CD4-positive, alpha-beta T cell (primary cell): Measurements from ENCODE around the gene MTRF1. TPM values are rescaled to one million over a fixed set of nuclear protein-coding genes. Genes with fewer than 3 reads are reported as not detected.

ENCODE experiments used
- ATAC-seq: fragments of 200-7000 bp; cut with Tn5 transposase; one replicate; pipeline ENCODE4 v1.10.0; 2022; ENCODE audit warnings: mild to moderate bottlenecking; ENCODE audit not compliant: poor library complexity
- CTCF ChIA-PET: fragments of 350-600 bp; sonication (Branson Sonifier 250); formaldehyde crosslinking; loops from one replicate; lab custom pipeline; 2021; ENCODE audit warnings: antibody characterized with exemption, inconsistent platforms; lab: Charles Lee
- POLR2A ChIA-PET: fragments of 350-600 bp; sonication (Branson Sonifier 250); formaldehyde crosslinking; loops from one replicate; lab custom pipeline; 2021; ENCODE audit warnings: antibody characterized with exemption, inconsistent platforms; lab: Charles Lee
- DNase-seq, 14 experiments: peaks; one replicate each; pipeline ENCODE4 v3.0.0-alpha.2; 2013 to 2020; ENCODE audit warnings: mixed read lengths in 2 of 14
- H3K27ac ChIP-seq, 2 donors: one replicate each; pipeline versions ENCODE4 v1.5.1 to v1.7.0; 2013; ENCODE audit warnings: low read length in 2 of 2, low read depth in 1 of 2, mild to moderate bottlenecking in 1 of 2
- H3K27me3 ChIP-seq, 2 experiments: 1 replicate in 1 of 2; 2 replicates in 1 of 2; pipeline versions ENCODE4 v1.6.1 to v1.7.0; 2013; ENCODE audit warnings: low read length in 2 of 2, control low read depth in 1 of 2, mild to moderate bottlenecking in 1 of 2, moderate library complexity in 1 of 2; ENCODE audit not compliant: insufficient read depth in 2 of 2, control insufficient read depth in 1 of 2
- H3K36me3 ChIP-seq: one replicate; pipeline ENCODE4 v1.6.1; 2013; ENCODE audit warnings: low read length, control low read depth; ENCODE audit not compliant: insufficient read depth
- H3K4me1 ChIP-seq: one replicate; pipeline ENCODE4 v1.6.1; 2013; ENCODE audit warnings: low read length, control low read depth; ENCODE audit not compliant: insufficient read depth
- H3K4me3 ChIP-seq: one replicate; pipeline ENCODE4 v1.5.1; 2013; ENCODE audit warnings: mild to moderate bottlenecking, low read length, moderate library complexity
- H3K9me3 ChIP-seq, 2 experiments: 1 replicate in 1 of 2; 2 replicates in 1 of 2; pipeline versions ENCODE4 v1.6.1 to v1.7.0; 2013; ENCODE audit warnings: low read length in 2 of 2, mild to moderate bottlenecking in 2 of 2, control low read depth in 1 of 2, moderate library complexity in 1 of 2; ENCODE audit not compliant: control insufficient read depth in 1 of 2, insufficient read depth in 1 of 2
- H3K27ac Mint-ChIP-seq: one replicate; pipeline ENCODE4 v1.8.0; 2020; ENCODE audit warnings: mixed read lengths
- H3K27me3 Mint-ChIP-seq: one replicate; pipeline ENCODE4 v1.8.0; 2021; ENCODE audit warnings: mixed read lengths
- H3K36me3 Mint-ChIP-seq: one replicate; pipeline ENCODE4 v1.8.0; 2021; ENCODE audit warnings: low read depth, mixed read lengths
- H3K4me1 Mint-ChIP-seq: one replicate; pipeline ENCODE4 v1.8.0; 2021; ENCODE audit warnings: low read depth, mixed read lengths
- H3K4me3 Mint-ChIP-seq: one replicate; pipeline ENCODE4 v1.8.0; 2020; ENCODE audit warnings: mild to moderate bottlenecking, mixed read lengths
- H3K9me3 Mint-ChIP-seq: one replicate; pipeline ENCODE4 v1.8.0; 2020; ENCODE audit warnings: mixed read lengths
- intact Hi-C, 2 experiments: fragments of 100-400 bp; cut with DNase I in 1 of 2; cut with micrococcal nuclease in 1 of 2; formaldehyde crosslinking; loops; one replicate each; pipeline versions ENCODE4 v1.15.1 to v1.9.0; 2023 to 2025; cut with DNase I, micrococcal nuclease
- total RNA-seq, 174 experiments: library from RNA in 2 of 174; stranded (reverse) in 2 of 174; gene quantifications; one replicate each; pipeline ENCODE4 v1.2.3 and lab custom pipeline; 2021 to 2026
- TF ChIP-seq, protein P1 (sequence below): fragments of 200-600 bp; IDR thresholded peaks from one replicate; pipeline ENCODE4 v1.8.0; 2022; ENCODE audit warnings: antibody characterized with exemption, mild to moderate bottlenecking

Gene MTRF1
- total RNA-seq, 2 experiments from 2014 or later: 15.7 to 17.8 TPM

DNA sequence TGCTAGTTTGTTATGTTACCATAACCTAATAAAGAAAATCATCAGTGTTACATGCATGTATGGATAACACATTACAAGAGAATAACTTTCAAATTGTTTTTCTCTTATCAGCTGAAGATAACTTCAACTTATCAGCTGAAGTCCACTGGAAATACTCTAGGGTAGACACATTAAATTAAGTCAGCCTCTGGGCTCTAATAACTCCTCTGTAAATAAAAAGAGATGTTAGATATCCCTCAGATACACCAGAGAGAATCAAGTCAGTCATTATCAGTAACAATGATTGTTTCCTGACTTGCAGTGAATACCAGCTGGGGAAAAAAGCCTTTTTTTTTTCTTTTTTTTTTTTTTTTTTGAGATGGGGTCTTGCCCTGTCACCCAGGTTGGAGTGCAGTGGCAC lies 67.4 kb downstream of the MTRF1 start:
- Mint-ChIP-seq H3K27ac (no peak overlapping the region), H3K27me3 (no peaks in the 10 kb centered on the region), H3K4me1 (peaks cover 29% of the 10 kb centered on the region), H3K9me3 (no peaks in the 10 kb centered on the region), H3K36me3 (peaks cover 18% of the 10 kb centered on the region), H3K4me3 (peak overlapping the region; percentile 38)
- Histone ChIP-seq H3K9me3 (no peaks in the 10 kb centered on the region), H3K4me3 (no peak overlapping the region), H3K4me1 (peaks cover 17% of the 10 kb centered on the region), H3K27me3 (no peaks in the 10 kb centered on the region), H3K36me3 (no peaks in the 10 kb centered on the region), H3K27ac (no peak overlapping the region)
- DNase-seq: no peak
- intact Hi-C loops: loop anchor here (10.0 kb wide), 3 partner anchors 119 to 271 kb away; partner anchors contain the start of gene NAA16 (in 1 of the 2)
- TF ChIP-seq, protein P1, sequence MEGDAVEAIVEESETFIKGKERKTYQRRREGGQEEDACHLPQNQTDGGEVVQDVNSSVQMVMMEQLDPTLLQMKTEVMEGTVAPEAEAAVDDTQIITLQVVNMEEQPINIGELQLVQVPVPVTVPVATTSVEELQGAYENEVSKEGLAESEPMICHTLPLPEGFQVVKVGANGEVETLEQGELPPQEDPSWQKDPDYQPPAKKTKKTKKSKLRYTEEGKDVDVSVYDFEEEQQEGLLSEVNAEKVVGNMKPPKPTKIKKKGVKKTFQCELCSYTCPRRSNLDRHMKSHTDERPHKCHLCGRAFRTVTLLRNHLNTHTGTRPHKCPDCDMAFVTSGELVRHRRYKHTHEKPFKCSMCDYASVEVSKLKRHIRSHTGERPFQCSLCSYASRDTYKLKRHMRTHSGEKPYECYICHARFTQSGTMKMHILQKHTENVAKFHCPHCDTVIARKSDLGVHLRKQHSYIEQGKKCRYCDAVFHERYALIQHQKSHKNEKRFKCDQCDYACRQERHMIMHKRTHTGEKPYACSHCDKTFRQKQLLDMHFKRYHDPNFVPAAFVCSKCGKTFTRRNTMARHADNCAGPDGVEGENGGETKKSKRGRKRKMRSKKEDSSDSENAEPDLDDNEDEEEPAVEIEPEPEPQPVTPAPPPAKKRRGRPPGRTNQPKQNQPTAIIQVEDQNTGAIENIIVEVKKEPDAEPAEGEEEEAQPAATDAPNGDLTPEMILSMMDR: no peak
- CTCF ChIA-PET: interaction anchor here (1.1 to 1.7 kb wide), 4 partner anchors 36 to 266 kb away, joined by 3 to 4 read pairs (median 3); partner anchors contain the start of gene MTRF1
- no peak for ATAC-seq
- POLR2A ChIA-PET: interaction anchor here (0.6 to 1.3 kb wide), 2 partner anchors 77 to 135 kb away, joined by 4 to 5 read pairs; partner anchors contain the start of gene WBP4

GRCh38 chr13:41193919-41194824 lies 69.2 kb downstream of the MTRF1 start, which contains the start of gene KBTBD7:
Gene KBTBD7, minus strand, starts transcription at chr13:41194569. Its CDS starts 312 bp downstream, at chr13:41194257.
- peak within 1 kb of the TSS; percentile 87 for H3K27ac Mint-ChIP-seq
- no peaks in the 10 kb centered on the region for H3K27me3 ChIP-seq
- DNase-seq (peak; percentile 79 to 93 (median 87)), ATAC-seq (peak; percentile 96)
- H3K27me3 Mint-ChIP-seq: no peaks in the 10 kb centered on the region
- peak within 1 kb of the TSS; percentile 74 for H3K4me3 ChIP-seq
- H3K9me3 Mint-ChIP-seq: no peaks in the 10 kb centered on the region
- no peaks in the 10 kb centered on the region for H3K9me3 ChIP-seq
- no peaks in the 10 kb centered on the region for H3K36me3 ChIP-seq
- intact Hi-C loops: loop anchor here (1.0 to 10.0 kb wide), 9 partner anchors 61 to 422 kb away; partner anchors contain the start of genes MTRF1 (in 2 of the 2), KBTBD6 (in 1 of the 2), MRPS31 (in 1 of the 2) and NAA16 (in 1 of the 2)
- TF ChIP-seq, protein P1: no peak
- H3K4me3 Mint-ChIP-seq: peak within 1 kb of the TSS; percentile 94
- H3K36me3 Mint-ChIP-seq: peaks cover 37% of the 10 kb centered on the region
- POLR2A ChIA-PET: interaction anchor here (0.6 to 1.0 kb wide), 3 partner anchors 62 to 133 kb away, joined by 3 read pairs; partner anchors contain the start of genes KBTBD6 and WBP4
- peaks cover 17% of the 10 kb centered on the region for H3K4me1 ChIP-seq
- peaks cover 44% of the 10 kb centered on the region for H3K4me1 Mint-ChIP-seq
- H3K27ac ChIP-seq: peak within 1 kb of the TSS; percentile 8 to 66
- CTCF ChIA-PET: interaction anchor here (0.6 kb wide), 1 partner anchor 1526 kb away, joined by 3 read pairs; no protein-coding TSS in a partner anchor

- no peaks in the 10 kb centered on the region for H3K9me3 Mint-ChIP-seq
- peak overlapping the region; percentile 74 for H3K4me3 ChIP-seq
- H3K27ac Mint-ChIP-seq: peak overlapping the region; percentile 87
- no peaks in the 10 kb centered on the region for H3K36me3 ChIP-seq
- CTCF ChIA-PET: interaction anchor here (0.6 to 0.8 kb wide), 3 partner anchors 61 to 1525 kb away, joined by 3 read pairs; partner anchors contain the start of gene KBTBD6
- no peaks in the 10 kb centered on the region for H3K27me3 Mint-ChIP-seq
- POLR2A ChIA-PET: no interaction called here
- H3K36me3 Mint-ChIP-seq: peaks cover 38% of the 10 kb centered on the region
- TF ChIP-seq, protein P1: no peak
- H3K9me3 ChIP-seq: no peaks in the 10 kb centered on the region
- peaks cover 17% of the 10 kb centered on the region for H3K4me1 ChIP-seq
- H3K4me3 Mint-ChIP-seq: peak overlapping the region; percentile 94
- no peak for ATAC-seq
- H3K27ac ChIP-seq: no peak overlapping the region
- H3K4me1 Mint-ChIP-seq: peaks cover 44% of the 10 kb centered on the region
- intact Hi-C loops: loop anchor here (5.0 to 10.0 kb wide), 5 partner anchors 119 to 421 kb away; partner anchors contain the start of genes MRPS31 (in 1 of the 2), NAA16 (in 1 of the 2) and WBP4 (in 1 of the 2)
- DNase-seq: peak in 1 of 14 experiments; percentile 20
- no peaks in the 10 kb centered on the region for H3K27me3 ChIP-seq
Measured at GRCh38 chr13:41193469-41193868, 69.9 kb downstream of the MTRF1 start.
